Gastrocnemius medialis (tissue), 4 donors: ENCODE results near the gene TPSD1. TPM values are rescaled to one million over a fixed set of nuclear protein-coding genes. Genes with fewer than 3 reads are reported as not detected.

Experiments used
- ATAC-seq, 2 donors: fragments of 150-250 bp; one replicate each; pipeline ENCODE4 v1.9.1; 2016
- DNase-seq, 2 donors: peaks; one replicate each; pipeline ENCODE4 v3.0.0-alpha.2; 2019
- H3K27ac ChIP-seq, 4 donors: fragments of 200-600 bp; sonication (generic); 1 replicate in 1 of 4; 2 replicates in 3 of 4; pipeline ENCODE4 v1.5.1; 2016 to 2018; ENCODE audit warnings: mild to moderate bottlenecking in 2 of 4, moderate library complexity in 1 of 4
- H3K27me3 ChIP-seq, 3 donors: fragments of 200-600 bp; sonication (generic) in 2 of 3; 1 replicate in 1 of 3; 2 replicates in 2 of 3; pipeline versions ENCODE4 v1.5.1 to v1.6.0; 2016 to 2019; ENCODE audit warnings: mild to moderate bottlenecking in 1 of 3, moderate library complexity in 1 of 3
- H3K36me3 ChIP-seq, 2 donors: fragments of 200-600 bp; sonication (generic) in 1 of 2; one replicate each; pipeline ENCODE4 v1.5.1; 2017 to 2018
- H3K4me1 ChIP-seq, 2 donors: fragments of 200-600 bp; sonication (generic) in 1 of 2; one replicate each; pipeline ENCODE4 v1.5.1; 2016 to 2017; ENCODE audit warnings: mild to moderate bottlenecking in 2 of 2
- H3K4me3 ChIP-seq, 4 donors: fragments of 200-600 bp; sonication (generic) in 3 of 4; 1 replicate in 1 of 4; 2 replicates in 3 of 4; pipeline ENCODE4 v1.5.1; 2016 to 2019; ENCODE audit warnings: mild to moderate bottlenecking in 2 of 4
- H3K9me3 ChIP-seq, 3 donors: fragments of 200-600 bp; sonication (generic) in 2 of 3; 1 replicate in 1 of 3; 2 replicates in 2 of 3; pipeline ENCODE4 v1.5.1; 2016 to 2019
- POLR2A ChIP-seq, 2 donors: fragments of 450-650 bp; IDR thresholded peaks; one replicate each; pipeline ENCODE4 v1.6.1; 2017; ENCODE audit warnings: antibody characterized with exemption in 2 of 2, mild to moderate bottlenecking in 2 of 2, moderate library complexity in 2 of 2
- in situ Hi-C, 4 donors: fragments of 200-750 bp; cut with MboI; loops; one replicate each; pipeline versions ENCODE4 v1.15.0 to v1.8.0; 2017; ENCODE audit warnings: low sequenced_read_pairs in 4 of 4
- intact Hi-C: fragments of 100-400 bp; cut with DNase I; formaldehyde crosslinking; loops from one replicate; pipeline ENCODE4 v1.15.1; 2023; ENCODE audit warnings: low total_unique reads
- total RNA-seq, 4 donors: library from RNA; depleted of rRNA; stranded (reverse); fragments of >200 nt; gene quantifications; one replicate each; pipeline versions ENCODE4 v1.1.0 to v1.2.3, GENCODE V29; 2016
- TF ChIP-seq, protein P1 (sequence below), 5 experiments: fragments of 450-650 bp in 3 of 5; fragments of 200-600 bp in 2 of 5; sonication (generic) in 2 of 5; IDR thresholded peaks in 4 of 5; conservative IDR thresholded peaks in 1 of 5; 1 replicate in 4 of 5; 2 replicates in 1 of 5; pipeline ENCODE4 v1.5.1; 2016 to 2019; ENCODE audit warnings: antibody characterized with exemption in 5 of 5, mild to moderate bottlenecking in 3 of 5, moderate library complexity in 3 of 5

TPSD1 gene
- total RNA-seq, 4 donors from 2014 or later: 2.5 TPM; not detected in 3

DNA sequence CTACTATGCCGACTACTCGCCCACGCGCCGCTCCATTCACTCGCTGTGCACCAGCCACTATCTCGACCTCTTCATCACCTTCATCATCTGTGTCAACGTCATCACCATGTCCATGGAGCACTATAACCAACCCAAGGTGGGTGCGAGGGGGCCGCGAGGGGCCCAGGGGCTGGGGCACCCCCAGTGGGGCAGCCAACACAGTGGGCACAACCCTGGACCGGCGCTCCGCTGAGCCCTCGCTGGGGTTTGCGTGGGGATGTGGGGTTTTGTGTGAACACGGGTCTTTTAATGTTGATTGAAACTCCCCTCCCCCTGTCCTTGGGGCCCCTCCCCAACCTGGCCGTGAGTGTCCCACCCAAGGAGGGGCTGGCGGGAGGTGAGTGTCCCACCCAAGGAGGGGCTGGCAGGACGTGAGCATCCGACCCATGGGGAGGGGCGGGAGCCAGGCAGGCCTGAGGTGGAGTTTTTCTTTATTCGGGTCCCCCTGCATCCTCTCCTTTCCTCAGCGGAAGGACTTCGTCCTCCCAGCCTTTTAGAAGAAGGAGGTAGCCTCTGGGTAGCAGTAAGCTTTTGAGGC is 42.0 kb upstream of the TPSD1 start:
- Histone ChIP-seq H3K36me3 (no peaks in the 10 kb centered on the region), H3K27me3 (no peaks in the 10 kb centered on the region), H3K4me3 (no peak overlapping the region), H3K4me1 (no peaks in the 10 kb centered on the region), H3K9me3 (no peaks in the 10 kb centered on the region), H3K27ac (no peak overlapping the region)
- TF ChIP-seq POLR2A (IDR thresholded peaks at IDR 0.05): no peak
- TF ChIP-seq, protein P1, sequence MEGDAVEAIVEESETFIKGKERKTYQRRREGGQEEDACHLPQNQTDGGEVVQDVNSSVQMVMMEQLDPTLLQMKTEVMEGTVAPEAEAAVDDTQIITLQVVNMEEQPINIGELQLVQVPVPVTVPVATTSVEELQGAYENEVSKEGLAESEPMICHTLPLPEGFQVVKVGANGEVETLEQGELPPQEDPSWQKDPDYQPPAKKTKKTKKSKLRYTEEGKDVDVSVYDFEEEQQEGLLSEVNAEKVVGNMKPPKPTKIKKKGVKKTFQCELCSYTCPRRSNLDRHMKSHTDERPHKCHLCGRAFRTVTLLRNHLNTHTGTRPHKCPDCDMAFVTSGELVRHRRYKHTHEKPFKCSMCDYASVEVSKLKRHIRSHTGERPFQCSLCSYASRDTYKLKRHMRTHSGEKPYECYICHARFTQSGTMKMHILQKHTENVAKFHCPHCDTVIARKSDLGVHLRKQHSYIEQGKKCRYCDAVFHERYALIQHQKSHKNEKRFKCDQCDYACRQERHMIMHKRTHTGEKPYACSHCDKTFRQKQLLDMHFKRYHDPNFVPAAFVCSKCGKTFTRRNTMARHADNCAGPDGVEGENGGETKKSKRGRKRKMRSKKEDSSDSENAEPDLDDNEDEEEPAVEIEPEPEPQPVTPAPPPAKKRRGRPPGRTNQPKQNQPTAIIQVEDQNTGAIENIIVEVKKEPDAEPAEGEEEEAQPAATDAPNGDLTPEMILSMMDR (IDR thresholded peaks at IDR 0.05 in 4 of 5, conservative IDR thresholded peaks at IDR 0.05 in 1 of 5): no peak
- ATAC-seq (no peak), DNase-seq (no peak)
- intact Hi-C loops (no loop called here), in situ Hi-C loops (no loop called here)

DNA sequence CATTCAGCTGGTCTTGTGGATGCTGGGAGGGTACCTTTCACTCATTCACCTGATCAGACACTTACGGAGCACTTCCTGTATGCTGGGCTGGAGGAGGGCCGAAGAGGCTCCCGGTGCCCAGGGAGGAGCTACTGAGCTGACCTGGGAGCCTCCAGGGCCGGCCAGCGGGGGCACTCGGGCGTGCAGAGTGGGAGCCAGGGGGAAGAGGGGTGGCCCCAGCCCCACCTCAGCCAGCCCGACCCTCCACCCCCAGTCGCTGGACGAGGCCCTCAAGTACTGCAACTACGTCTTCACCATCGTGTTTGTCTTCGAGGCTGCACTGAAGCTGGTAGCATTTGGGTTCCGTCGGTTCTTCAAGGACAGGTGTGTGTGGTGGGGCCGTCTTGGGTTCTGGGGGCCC is 41.1 kb upstream of the TPSD1 start:
- Histone ChIP-seq H3K27me3 (no peaks in the 10 kb centered on the region), H3K36me3 (no peaks in the 10 kb centered on the region), H3K4me3 (no peak overlapping the region), H3K9me3 (no peaks in the 10 kb centered on the region), H3K27ac (no peak overlapping the region), H3K4me1 (no peaks in the 10 kb centered on the region)
- DNase-seq: no peak
- ATAC-seq: no peak
- TF ChIP-seq POLR2A (IDR thresholded peaks at IDR 0.05): no peak
- TF ChIP-seq, protein P1 (IDR thresholded peaks at IDR 0.05 in 4 of 5, conservative IDR thresholded peaks at IDR 0.05 in 1 of 5): no peak
- in situ Hi-C loops: no loop called here
- intact Hi-C loops: no loop called here

DNA sequence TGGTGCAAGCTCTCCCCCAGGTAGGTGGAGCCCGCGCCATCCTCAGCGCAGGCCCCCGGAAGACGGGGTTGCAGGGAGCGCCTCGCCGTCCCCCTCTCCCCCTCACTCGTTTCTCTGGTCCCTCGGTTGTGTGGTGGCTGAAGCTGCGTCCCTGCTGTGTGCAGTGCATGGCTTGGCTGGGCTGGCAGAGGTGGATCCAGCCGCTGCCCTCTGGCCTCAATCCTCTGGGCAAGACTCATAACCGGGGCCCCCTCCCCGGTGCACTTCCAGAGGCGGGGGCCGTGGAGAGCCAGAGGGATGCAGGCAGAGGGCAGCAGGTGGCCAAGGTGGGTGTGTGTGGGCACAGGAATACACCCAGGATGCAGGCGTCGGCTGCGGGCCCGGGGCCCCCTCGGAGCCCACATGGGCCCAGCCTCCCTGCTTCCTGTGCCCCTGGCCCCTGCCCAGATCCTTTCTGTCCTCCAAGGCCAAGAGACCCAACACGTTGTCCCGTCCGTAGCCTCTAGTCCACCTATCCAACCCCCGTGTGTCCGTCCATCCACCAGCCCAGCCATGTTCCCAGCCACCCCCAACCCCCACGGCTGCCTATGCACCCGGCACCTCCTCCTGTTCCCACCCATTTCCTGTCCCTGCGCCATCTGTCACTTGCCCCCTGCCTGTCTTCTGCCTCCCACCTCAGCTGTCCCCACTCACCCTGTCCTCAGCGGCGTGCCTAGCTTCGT is 40.1 kb upstream of the TPSD1 start:
- no peak for ATAC-seq
- H3K4me1 ChIP-seq: no peaks in the 10 kb centered on the region

DNA sequence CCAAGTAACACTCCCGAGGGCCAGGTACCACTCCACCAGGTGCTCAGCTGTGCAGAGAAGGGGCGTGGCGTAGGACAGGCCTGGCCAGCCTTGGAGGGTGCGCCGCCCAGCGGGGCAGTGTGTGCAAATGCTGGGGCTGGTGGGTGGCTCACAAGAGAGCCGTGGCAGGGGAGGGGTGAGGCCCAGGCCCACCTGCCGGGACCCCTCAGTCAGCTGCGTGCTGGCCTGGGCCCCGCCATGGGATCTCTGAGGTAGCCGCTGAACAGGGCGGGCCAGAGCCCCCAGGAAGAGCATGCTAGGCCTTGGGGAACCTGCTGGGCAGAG is 39.6 kb upstream of the TPSD1 start:
- intact Hi-C loops: no loop called here
- TF ChIP-seq POLR2A (IDR thresholded peaks at IDR 0.05): no peak
- TF ChIP-seq, protein P1 (IDR thresholded peaks at IDR 0.05 in 4 of 5, conservative IDR thresholded peaks at IDR 0.05 in 1 of 5): no peak
- no peak for ATAC-seq

More for the DNA sequence above, 40.1 kb upstream of the TPSD1 start:
- Histone ChIP-seq H3K36me3 (no peaks in the 10 kb centered on the region), H3K9me3 (no peaks in the 10 kb centered on the region), H3K27me3 (peaks cover 0 to 2% (median 0%) of the 10 kb centered on the region in 3 donors), H3K4me3 (no peak overlapping the region), H3K27ac (no peak overlapping the region)
- TF ChIP-seq POLR2A (IDR thresholded peaks at IDR 0.05): no peak
- TF ChIP-seq, protein P1 (IDR thresholded peaks at IDR 0.05 in 4 of 5, conservative IDR thresholded peaks at IDR 0.05 in 1 of 5): no peak
- in situ Hi-C loops (no loop called here), intact Hi-C loops (no loop called here)
- DNase-seq: no peak

More for the DNA sequence above, 39.6 kb upstream of the TPSD1 start:
- no peak overlapping the region for H3K4me3 ChIP-seq
- peaks cover 0 to 5% (median 0%) of the 10 kb centered on the region in 3 donors for H3K27me3 ChIP-seq
- in situ Hi-C loops: no loop called here
- H3K36me3 ChIP-seq: no peaks in the 10 kb centered on the region
- no peaks in the 10 kb centered on the region for H3K9me3 ChIP-seq
- no peaks in the 10 kb centered on the region for H3K4me1 ChIP-seq
- no peak overlapping the region for H3K27ac ChIP-seq
- no peak for DNase-seq
